GM18526 (cell line): ENCODE measurements around the gene GDF9.
A peak's percentile ranks its signal among the peaks of the same experiment; 100 is the strongest.

Experiments used
- POLR2A ChIP-seq: IDR thresholded peaks from 3 replicates; pipeline ENCODE4 v1.6.1; 2011; ENCODE audit not compliant: insufficient read length; ENCODE audit errors: extremely low read depth

The GDF9 gene

DNA sequence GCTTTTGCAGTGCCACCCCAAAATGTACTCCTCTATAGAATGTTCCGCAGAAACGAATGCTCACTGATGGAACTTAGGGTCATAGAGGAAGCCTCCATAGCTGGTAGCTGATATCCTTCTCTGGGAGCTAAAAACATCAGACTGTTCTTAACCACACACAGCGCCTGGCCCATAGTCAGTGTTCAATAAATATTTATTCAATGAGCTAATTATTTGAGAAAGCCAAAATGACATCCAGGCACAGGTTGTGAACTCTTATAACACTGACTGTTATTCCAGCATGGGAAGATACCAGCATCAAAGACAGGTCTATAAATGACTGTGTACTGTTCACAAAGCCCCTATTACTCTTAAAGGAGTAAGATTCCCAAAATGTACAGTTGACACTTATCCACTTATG, 12.9 kb downstream of the GDF9 start:
- TF ChIP-seq POLR2A = no peak

DNA sequence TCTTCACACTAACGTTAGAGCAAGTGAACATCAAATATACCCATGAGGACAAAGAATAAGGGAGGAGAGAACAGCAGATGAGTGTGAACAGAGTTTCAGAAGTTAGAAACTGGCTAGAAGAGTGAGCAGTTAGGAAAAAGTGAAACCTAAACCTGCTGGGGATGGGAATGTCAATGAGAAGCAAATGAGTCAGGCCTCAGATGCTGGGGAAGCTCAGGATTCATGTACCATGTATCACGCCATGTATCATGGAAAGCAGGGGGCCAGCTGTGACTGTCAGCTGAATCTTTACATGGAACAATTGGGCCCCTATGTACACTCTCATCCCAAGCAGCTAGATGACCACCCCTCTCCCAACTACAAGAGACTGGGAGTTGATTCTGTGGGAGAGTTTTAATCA, 16.2 kb downstream of the GDF9 start:
- no peak for TF ChIP-seq POLR2A

DNA sequence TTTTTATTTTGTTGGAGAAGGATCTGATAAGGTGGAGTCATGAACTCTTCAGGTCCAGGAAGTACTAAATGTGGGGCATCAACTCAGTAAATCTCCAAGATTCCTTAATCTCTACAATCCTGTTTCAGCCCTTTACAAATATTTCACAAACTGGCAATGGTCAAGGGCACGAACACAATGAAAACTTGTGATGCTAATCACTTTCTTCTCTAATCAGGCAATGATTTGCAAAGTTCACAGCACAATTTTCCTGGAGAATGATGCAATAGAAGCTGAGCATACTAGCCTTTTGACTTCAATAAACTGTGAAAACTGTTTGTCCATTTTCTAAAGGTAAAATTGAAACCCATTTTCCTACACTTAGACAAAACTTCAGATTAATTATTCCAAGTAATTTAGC, 16.9 kb downstream of the GDF9 start:
- no peak for TF ChIP-seq POLR2A

DNA sequence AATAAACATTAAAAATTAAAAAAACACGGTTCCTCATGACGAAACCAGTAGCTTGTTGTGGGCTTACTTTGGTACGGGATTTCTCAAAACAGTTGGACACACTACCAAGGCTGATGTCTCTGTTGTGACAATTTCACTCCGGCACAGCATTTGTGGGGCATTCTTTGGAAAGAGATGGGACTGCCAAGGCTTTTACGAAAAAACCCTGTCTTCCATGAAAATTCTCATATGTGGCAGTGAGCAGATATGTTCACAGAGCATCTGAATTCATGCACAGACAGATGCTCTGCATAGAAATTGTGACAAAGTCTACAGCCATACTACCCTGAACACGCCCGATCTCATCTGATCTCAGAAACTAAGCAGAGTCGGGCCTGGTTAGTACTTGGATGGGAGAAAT, 18.0 kb downstream of the GDF9 start:
- TF ChIP-seq POLR2A = no peak

DNA sequence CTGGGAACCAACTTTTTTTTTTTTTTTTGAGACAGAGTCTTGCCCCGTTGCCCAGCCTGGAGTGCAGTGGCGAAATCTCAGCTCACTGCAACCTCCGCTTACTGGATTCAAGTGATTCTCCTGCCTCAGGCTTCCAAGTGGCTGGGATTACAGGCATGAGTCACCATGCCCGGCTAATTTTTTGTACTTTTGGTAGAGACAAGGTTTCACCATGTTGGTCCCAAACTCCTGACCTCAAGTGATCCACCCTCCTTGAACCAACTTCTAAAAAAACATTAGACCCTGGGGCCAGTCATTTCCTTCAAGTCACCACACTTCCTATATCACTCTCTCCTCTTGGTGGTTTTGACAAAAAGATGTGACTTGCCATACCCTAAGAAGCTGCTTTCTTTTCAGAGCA, 25.0 kb downstream of the GDF9 start:
- TF ChIP-seq POLR2A = no peak

DNA sequence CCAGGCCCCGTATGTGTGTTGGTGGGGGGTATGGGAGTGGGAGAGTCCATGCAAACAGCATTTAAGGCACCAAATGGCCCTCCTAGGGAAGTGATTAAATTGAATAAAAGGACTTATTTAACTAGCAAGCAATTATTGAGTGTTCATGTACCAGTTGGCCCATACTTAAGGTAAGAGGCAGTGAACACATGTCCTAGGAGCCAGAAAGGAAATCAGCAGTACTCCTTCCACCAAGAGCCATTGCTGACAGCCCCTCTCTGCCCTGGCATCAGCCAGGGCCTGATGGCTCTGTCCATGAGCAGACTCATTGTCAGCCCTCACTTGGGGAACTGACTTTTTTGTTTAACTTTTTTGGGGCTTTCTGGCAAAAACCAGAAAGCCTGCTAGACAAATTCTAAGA, 25.4 kb downstream of the GDF9 start:
- TF ChIP-seq POLR2A = no peak

DNA sequence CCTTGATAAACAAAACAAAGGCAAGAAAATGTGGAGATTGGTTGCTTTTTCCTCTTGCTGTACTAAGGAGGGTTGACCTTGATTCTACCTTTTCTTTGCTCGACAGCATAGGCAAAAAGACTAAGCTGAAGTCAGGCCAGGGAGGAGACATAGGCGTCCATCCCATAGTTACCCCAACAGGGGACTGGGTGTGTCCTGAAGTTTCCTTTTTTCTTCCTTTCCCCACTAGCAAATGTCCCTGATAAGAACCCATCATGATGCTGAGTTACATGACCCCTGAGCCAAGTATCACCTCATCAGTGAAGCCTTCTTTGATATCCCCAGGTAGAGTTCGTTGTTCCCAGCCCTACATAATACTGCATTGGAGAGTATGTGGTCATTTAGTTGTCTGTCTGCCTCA, 26.0 kb downstream of the GDF9 start:
- TF ChIP-seq POLR2A = no peak

DNA sequence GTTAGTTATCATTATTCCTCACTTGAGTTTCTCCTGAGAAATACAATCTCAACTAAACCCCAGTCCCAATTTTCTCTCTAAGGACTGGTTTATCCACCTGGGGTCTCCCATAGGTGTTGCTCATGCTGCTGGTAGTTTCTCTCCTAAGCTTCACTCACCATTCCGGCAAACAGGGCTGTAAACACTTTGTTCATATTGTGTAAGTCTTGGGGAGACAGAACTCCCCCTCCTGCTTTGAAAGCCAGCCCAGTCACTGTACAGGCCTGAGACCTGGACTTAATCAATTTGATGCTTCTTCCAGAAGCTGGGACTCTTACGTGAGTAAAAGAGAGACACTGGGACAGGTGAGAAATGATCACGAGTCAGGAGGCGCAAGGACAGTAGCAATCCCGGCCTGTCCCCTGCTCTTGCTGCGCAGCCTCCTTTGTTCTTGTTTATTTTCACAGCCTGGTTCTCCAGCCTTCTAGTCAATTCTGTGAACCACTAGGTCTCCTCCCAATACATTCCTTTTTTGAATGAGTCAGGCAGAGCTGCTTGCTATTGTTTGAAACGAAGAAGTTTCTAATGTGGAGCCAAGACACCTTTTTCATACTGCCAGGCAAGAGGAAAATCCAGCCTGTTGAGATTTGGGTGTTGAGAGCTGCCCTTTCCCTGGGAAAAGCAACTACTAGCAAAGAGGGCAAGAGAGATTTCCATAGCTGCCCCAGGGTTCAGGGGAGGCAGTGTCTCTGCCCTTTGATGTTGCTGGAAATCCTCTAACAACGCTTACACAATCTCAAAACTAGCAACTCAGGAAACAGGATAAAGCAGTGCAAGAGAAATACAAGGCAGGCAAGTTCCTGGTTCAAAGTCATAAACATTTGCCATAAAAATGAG, 26.6 kb downstream of the GDF9 start:
- no peak for TF ChIP-seq POLR2A

DNA sequence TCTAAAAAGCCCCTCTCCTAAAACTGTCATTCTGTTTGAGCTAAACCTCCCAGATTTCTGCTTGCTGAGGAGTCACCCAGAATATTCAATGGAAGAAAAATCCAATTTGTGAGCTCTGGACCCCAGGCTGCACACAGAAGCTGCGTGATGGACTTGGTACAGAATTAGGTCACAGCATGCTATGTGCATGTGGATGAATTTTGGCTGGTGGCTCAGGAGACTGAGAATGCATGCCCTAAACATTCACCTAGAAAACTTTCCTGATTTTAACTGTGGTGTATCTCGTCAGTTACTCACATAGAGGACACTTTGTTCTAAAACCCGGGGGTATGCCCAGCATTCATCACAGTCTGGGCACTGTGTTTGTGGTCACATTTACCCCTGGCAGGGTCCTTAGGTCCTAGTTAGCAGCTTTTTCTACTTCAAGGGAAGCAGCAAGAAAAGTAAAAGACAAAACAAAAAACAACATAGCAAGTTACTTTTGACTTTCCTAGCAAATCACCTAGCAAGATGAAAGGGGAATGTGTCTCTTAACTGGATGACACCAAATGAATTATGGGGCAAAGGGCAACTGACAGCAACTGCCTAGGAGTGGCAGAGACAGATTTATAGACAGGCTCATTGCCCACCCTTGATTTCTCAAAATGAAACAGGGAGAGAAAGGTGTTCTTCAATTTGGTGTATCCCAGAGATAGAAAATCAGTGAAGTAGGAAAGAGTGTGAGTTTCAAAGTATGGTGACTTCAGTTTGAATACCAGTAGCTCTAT, 27.6 kb downstream of the GDF9 start:
- no peak for TF ChIP-seq POLR2A

DNA sequence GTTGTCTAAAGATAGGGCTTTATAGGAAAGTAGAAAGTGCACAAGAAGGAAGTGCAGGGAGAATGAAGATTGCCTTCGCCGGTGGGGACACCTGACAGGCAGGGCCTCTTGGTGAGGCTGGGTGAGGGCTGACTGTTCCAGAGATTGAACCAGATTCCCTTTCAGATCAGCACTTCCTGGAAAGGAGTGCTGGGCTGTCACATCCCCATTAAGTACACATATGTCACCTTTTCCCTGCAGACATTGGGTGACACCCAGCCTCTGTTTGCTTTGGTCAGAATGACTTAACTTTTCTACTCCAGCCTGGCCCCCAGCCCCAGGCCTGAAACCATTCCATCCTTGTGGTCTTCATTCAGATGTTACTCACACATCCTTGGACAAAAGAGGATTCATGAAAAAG, 28.4 kb downstream of the GDF9 start:
- TF ChIP-seq POLR2A = no peak

DNA sequence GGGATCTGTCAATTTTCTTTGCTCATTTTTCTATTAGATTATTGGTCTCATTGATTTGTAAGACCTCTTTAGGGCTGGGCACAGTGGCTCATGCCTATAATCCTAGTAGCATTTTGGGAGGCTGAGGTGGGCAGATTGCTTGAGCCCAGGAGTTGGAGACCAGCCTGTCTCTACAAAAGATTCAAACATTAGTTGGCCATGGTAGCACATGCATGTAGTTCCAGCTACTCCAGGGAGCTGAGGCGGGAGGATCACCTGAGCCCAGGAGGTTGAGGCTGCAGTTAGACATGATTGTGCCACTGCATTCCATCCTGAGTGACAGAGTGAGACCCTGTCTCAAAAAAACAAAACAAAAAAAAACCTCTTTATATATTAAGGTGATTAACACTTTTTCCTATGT, 29.4 kb downstream of the GDF9 start:
- TF ChIP-seq POLR2A = no peak

DNA sequence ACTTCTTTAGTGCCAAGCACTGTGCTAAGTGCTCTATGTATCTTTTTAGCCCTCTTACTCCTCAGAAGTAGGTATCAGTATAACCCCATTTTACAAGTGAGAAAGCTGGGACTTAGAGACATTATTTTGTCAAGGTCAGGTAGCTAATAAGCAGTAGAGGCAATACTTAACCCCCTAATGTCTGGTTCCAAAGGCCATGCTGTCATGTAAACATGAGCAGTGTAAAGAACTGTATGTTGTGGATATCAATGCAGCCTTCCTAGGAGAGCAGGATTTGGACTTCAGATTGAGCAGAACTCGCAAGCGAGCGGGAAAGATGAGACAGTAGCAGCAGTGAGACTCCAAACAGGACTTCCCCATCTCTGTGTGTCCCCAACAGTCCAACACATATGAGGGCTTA, 32.2 kb downstream of the GDF9 start:
- TF ChIP-seq POLR2A = no peak

DNA sequence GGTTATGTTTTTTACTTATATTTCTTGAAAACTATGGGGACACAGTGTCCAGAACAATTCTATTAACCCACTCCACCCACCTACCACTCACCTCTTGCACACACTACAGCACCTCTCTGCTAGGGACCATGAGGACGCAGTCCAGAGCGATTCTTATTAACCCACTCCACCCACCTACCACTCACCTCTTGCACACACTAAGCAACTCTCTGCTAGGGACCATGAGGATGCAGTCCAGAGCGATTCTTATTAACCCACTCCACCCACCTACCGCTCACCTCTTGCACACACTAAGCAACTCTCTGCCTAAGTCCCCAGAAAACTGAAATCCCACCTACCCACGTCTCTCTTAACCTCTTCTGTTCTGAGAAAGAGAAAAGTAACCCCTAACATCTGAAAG, 33.7 kb downstream of the GDF9 start:
- no peak for TF ChIP-seq POLR2A

DNA sequence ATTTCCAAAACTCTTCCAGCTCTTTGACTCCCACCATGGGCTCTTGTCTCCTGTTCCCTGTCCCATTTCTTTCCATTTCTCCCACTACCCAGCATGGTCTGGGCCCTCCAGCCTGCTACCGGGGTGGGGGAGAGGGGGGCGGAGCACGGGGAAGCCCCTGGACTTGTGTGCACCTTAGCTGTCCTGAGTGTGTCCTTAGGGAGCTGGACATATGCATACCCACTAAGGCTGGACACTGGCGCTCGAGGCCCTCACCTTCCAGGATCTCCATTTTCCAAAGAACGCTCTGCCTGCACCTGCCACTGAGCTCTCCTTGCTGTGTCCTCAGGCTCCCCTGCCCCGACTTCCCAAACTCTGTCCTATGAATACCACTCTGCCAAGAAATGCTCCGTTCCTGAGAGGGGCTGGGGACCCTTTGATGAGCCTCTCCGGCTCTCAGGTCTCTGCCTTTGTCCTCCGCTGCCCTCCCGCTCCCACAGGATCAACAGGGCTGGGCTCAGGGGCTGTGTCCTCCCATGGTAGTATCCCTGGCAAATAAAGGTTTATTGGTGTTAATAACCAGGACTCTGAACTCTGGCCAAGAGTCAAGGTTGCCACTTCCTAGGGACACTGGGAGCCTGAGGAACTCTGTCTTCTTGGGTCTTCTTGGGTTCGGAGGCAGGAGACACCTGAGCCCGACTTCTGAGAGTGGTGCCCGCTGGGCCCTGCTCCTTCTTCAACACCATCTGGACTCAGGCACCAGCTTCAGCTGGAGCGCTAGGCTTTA, 35.0 kb downstream of the GDF9 start:
- TF ChIP-seq POLR2A = no peak

DNA sequence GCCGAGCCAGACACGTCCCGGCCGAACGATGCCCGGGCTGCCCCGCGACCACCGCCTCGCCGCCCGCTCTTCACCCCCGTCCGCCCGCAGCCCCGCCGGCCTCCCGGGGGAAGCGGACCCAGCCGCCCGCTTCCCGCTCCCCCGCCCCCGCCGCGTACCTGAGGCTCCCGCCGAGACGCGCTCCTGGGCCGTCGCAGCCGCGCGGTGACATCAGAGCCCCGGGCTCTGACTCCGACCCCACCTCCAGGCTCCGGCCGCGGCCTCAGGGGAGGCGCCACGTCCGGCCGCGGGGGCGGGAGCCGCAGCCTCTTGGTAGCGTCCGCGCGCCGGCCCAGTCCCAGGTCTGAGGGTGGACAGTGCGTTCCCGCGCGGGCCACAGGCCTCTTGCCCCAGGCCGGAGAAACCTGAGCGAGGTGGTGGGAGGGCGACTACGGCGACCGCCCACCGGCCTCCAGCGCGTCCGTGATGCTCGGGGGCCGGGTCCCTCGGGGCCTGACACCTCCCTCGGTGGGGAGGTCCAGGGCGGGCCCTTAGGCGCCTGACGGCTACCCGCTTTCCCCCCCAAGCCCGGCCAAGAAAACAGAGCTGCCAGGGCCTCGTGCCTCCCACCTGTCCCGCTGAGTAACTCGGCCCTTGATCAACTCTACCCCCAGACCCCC, 35.7 kb downstream of the GDF9 start, which contains the start of gene SHROOM1:
TSS of gene SHROOM1 (minus strand) at position 212 of the 659 bp plus-strand sequence. CDS start 4,507 bp downstream, outside the sequence.
- TF ChIP-seq POLR2A = peak; percentile 41
